Activated naive CD4-positive, alpha-beta T cell treated with anti-CD3 and anti-CD28 coated beads, Interleukin-2, amount 50 U/mL, for 24 hours (primary cell): ENCODE results near the gene EXOC3L2.

Experiments used
- H3K27ac Mint-ChIP-seq: one replicate; pipeline ENCODE4 v1.8.0; 2021; ENCODE audit warnings: mild to moderate bottlenecking, mixed read lengths
- H3K27me3 Mint-ChIP-seq: one replicate; pipeline ENCODE4 v1.8.0; 2021; ENCODE audit warnings: mixed read lengths
- H3K36me3 Mint-ChIP-seq: one replicate; pipeline ENCODE4 v1.8.0; 2021; ENCODE audit warnings: mixed read lengths
- H3K4me1 Mint-ChIP-seq: one replicate; pipeline ENCODE4 v1.8.0; 2021; ENCODE audit warnings: mixed read lengths
- H3K4me3 Mint-ChIP-seq: one replicate; pipeline ENCODE4 v1.8.0; 2021; ENCODE audit warnings: mild to moderate bottlenecking, mixed read lengths
- H3K9me3 Mint-ChIP-seq: one replicate; pipeline ENCODE4 v1.8.0; 2021; ENCODE audit warnings: mixed read lengths

Gene EXOC3L2

GRCh38 chr19:45267296-45267695 is 22.1 kb upstream of the EXOC3L2 start:
- Mint-ChIP-seq H3K4me3 (no peak overlapping the region), H3K4me1 (no peaks in the 10 kb centered on the region), H3K36me3 (peaks cover 4% of the 10 kb centered on the region)

GRCh38 chr19:45265375-45265774 is 20.2 kb upstream of the EXOC3L2 start:
- H3K9me3 Mint-ChIP-seq, result no peaks in the 10 kb centered on the region
- H3K27ac Mint-ChIP-seq, result no peak overlapping the region
- no peaks in the 10 kb centered on the region for H3K36me3 Mint-ChIP-seq
- no peak overlapping the region for H3K4me3 Mint-ChIP-seq
- H3K27me3 Mint-ChIP-seq, result no peaks in the 10 kb centered on the region
- H3K4me1 Mint-ChIP-seq, result no peaks in the 10 kb centered on the region

More at GRCh38 chr19:45267296-45267695, 22.1 kb upstream of the EXOC3L2 start:
- Mint-ChIP-seq H3K27me3 (no peaks in the 10 kb centered on the region), H3K9me3 (no peaks in the 10 kb centered on the region), H3K27ac (no peak overlapping the region)

GRCh38 chr19:45264781-45265317 is 19.6 kb upstream of the EXOC3L2 start:
- H3K9me3 Mint-ChIP-seq, result no peaks in the 10 kb centered on the region
- no peak overlapping the region for H3K4me3 Mint-ChIP-seq
- no peaks in the 10 kb centered on the region for H3K36me3 Mint-ChIP-seq
- H3K4me1 Mint-ChIP-seq, result no peaks in the 10 kb centered on the region
- H3K27ac Mint-ChIP-seq, result no peak overlapping the region
- no peaks in the 10 kb centered on the region for H3K27me3 Mint-ChIP-seq

- Mint-ChIP-seq H3K27me3 (no peaks in the 10 kb centered on the region), H3K9me3 (no peaks in the 10 kb centered on the region), H3K27ac (no peak overlapping the region), H3K4me3 (no peak overlapping the region), H3K36me3 (no peaks in the 10 kb centered on the region), H3K4me1 (no peaks in the 10 kb centered on the region)
These were observed 17.8 kb upstream of the EXOC3L2 start for GRCh38 chr19:45263013-45263412.

GRCh38 chr19:45262570-45262969 is 17.4 kb upstream of the EXOC3L2 start:
- Mint-ChIP-seq H3K27me3 (no peaks in the 10 kb centered on the region), H3K4me1 (no peaks in the 10 kb centered on the region), H3K36me3 (no peaks in the 10 kb centered on the region), H3K9me3 (no peaks in the 10 kb centered on the region), H3K27ac (no peak overlapping the region), H3K4me3 (no peak overlapping the region)

- no peaks in the 10 kb centered on the region for H3K36me3 Mint-ChIP-seq
- no peak overlapping the region for H3K27ac Mint-ChIP-seq
- H3K4me1 Mint-ChIP-seq, result peaks cover 5% of the 10 kb centered on the region
- H3K9me3 Mint-ChIP-seq, result no peaks in the 10 kb centered on the region
- no peak overlapping the region for H3K4me3 Mint-ChIP-seq
- H3K27me3 Mint-ChIP-seq, result no peaks in the 10 kb centered on the region
These were observed 13.7 kb upstream of the EXOC3L2 start for GRCh38 chr19:45258862-45259261.

- Mint-ChIP-seq H3K4me1 (peaks cover 24% of the 10 kb centered on the region), H3K4me3 (no peak overlapping the region), H3K9me3 (no peaks in the 10 kb centered on the region), H3K27me3 (no peaks in the 10 kb centered on the region), H3K27ac (no peak overlapping the region), H3K36me3 (no peaks in the 10 kb centered on the region)
These were observed 11.6 kb upstream of the EXOC3L2 start for GRCh38 chr19:45256836-45257235.

- H3K27me3 Mint-ChIP-seq, result no peaks in the 10 kb centered on the region
- H3K36me3 Mint-ChIP-seq, result no peaks in the 10 kb centered on the region
- no peaks in the 10 kb centered on the region for H3K9me3 Mint-ChIP-seq
- H3K27ac Mint-ChIP-seq, result no peak overlapping the region
- no peak overlapping the region for H3K4me3 Mint-ChIP-seq
- H3K4me1 Mint-ChIP-seq, result peaks cover 27% of the 10 kb centered on the region
These were observed 10.5 kb upstream of the EXOC3L2 start for GRCh38 chr19:45255611-45256157.

GRCh38 chr19:45254044-45254531 is 8.9 kb upstream of the EXOC3L2 start:
- H3K27me3 Mint-ChIP-seq, result no peaks in the 10 kb centered on the region
- no peak overlapping the region for H3K4me3 Mint-ChIP-seq
- H3K9me3 Mint-ChIP-seq, result no peaks in the 10 kb centered on the region
- peaks cover 29% of the 10 kb centered on the region for H3K4me1 Mint-ChIP-seq
- no peaks in the 10 kb centered on the region for H3K36me3 Mint-ChIP-seq
- H3K27ac Mint-ChIP-seq, result no peak overlapping the region

- Mint-ChIP-seq H3K36me3 (no peaks in the 10 kb centered on the region), H3K27me3 (no peaks in the 10 kb centered on the region), H3K4me3 (peak overlapping the region; percentile 80), H3K9me3 (no peaks in the 10 kb centered on the region), H3K27ac (no peak overlapping the region), H3K4me1 (peaks cover 29% of the 10 kb centered on the region)
These were observed 8.3 kb upstream of the EXOC3L2 start for GRCh38 chr19:45253396-45254027.

- Mint-ChIP-seq H3K36me3 (no peaks in the 10 kb centered on the region), H3K4me3 (peak overlapping the region; percentile 80), H3K27ac (no peak overlapping the region), H3K4me1 (peaks cover 29% of the 10 kb centered on the region), H3K9me3 (no peaks in the 10 kb centered on the region), H3K27me3 (no peaks in the 10 kb centered on the region)
These were observed 6.5 kb upstream of the EXOC3L2 start for GRCh38 chr19:45251452-45252354.

GRCh38 chr19:45250832-45251451 is 5.7 kb upstream of the EXOC3L2 start, which contains the start of gene MARK4:
TSS of gene MARK4 (plus strand) at chr19:45251271. CDS start at chr19:45251589, 318 bp downstream.
- Mint-ChIP-seq H3K4me1 (peaks cover 25% of the 10 kb centered on the region), H3K9me3 (no peaks in the 10 kb centered on the region), H3K27me3 (no peaks in the 10 kb centered on the region), H3K4me3 (peak within 1 kb of the TSS; percentile 93), H3K27ac (peak within 1 kb of the TSS; percentile 91), H3K36me3 (no peaks in the 10 kb centered on the region)

- peak overlapping the region; percentile 93 for H3K4me3 Mint-ChIP-seq
- peak overlapping the region; percentile 91 for H3K27ac Mint-ChIP-seq
- no peaks in the 10 kb centered on the region for H3K36me3 Mint-ChIP-seq
- H3K9me3 Mint-ChIP-seq, result no peaks in the 10 kb centered on the region
- no peaks in the 10 kb centered on the region for H3K27me3 Mint-ChIP-seq
- peaks cover 25% of the 10 kb centered on the region for H3K4me1 Mint-ChIP-seq
These were observed 5.1 kb upstream of the EXOC3L2 start for GRCh38 chr19:45250216-45250831.

- H3K27ac Mint-ChIP-seq, result peak overlapping the region; percentile 4
These were observed 4.2 kb upstream of the EXOC3L2 start for GRCh38 chr19:45249261-45250033.

More at GRCh38 chr19:45249261-45250033, 4.2 kb upstream of the EXOC3L2 start:
- peaks cover 2% of the 10 kb centered on the region for H3K27me3 Mint-ChIP-seq
- H3K4me3 Mint-ChIP-seq, result peak overlapping the region; percentile 26
- no peaks in the 10 kb centered on the region for H3K9me3 Mint-ChIP-seq
- H3K4me1 Mint-ChIP-seq, result peaks cover 25% of the 10 kb centered on the region
- no peaks in the 10 kb centered on the region for H3K36me3 Mint-ChIP-seq
